Adipocyte (in vitro differentiated cells): ENCODE measurements around the gene GPN1.
A peak's percentile ranks its signal among the peaks of the same experiment; 100 is the strongest.
"Not testable (repeated sequence)": the region's sequence is repeated elsewhere in the genome, so short reads cannot be mapped to it uniquely, and the experiment has no call there.

Experiments
- DNase-seq: peaks from one replicate; pipeline ENCODE4 v3.0.0-alpha.2; 2015; ENCODE audit warnings: low read depth
- H3K27me3 ChIP-seq: replicated peaks from 2 replicates; pipeline ENCODE4 v1.7.0; 2013; ENCODE audit warnings: mild to moderate bottlenecking, low read length, moderate library complexity; ENCODE audit not compliant: control insufficient read depth, insufficient read depth
- H3K36me3 ChIP-seq: 2 replicates; pipeline ENCODE4 v1.7.0; 2013; ENCODE audit warnings: low read length, mild to moderate bottlenecking, moderate library complexity; ENCODE audit not compliant: control insufficient read depth, insufficient read depth, severe bottlenecking
- H3K4me1 ChIP-seq: 2 replicates; pipeline ENCODE4 v1.7.0; 2013; ENCODE audit warnings: mild to moderate bottlenecking, low read length, moderate library complexity; ENCODE audit not compliant: control insufficient read depth, insufficient read depth
- H3K4me3 ChIP-seq: 2 replicates; pipeline ENCODE4 v1.7.0; 2013; ENCODE audit warnings: mild to moderate bottlenecking, low read length, moderate library complexity
- H3K9ac ChIP-seq: 2 replicates; pipeline ENCODE4 v1.7.0; 2013; ENCODE audit warnings: mild to moderate bottlenecking, low read length, moderate library complexity
- H3K9me3 ChIP-seq: 2 replicates; pipeline ENCODE4 v1.7.0; 2013; ENCODE audit warnings: mild to moderate bottlenecking, low read length, moderate library complexity; ENCODE audit not compliant: control insufficient read depth

The GPN1 gene

DNA sequence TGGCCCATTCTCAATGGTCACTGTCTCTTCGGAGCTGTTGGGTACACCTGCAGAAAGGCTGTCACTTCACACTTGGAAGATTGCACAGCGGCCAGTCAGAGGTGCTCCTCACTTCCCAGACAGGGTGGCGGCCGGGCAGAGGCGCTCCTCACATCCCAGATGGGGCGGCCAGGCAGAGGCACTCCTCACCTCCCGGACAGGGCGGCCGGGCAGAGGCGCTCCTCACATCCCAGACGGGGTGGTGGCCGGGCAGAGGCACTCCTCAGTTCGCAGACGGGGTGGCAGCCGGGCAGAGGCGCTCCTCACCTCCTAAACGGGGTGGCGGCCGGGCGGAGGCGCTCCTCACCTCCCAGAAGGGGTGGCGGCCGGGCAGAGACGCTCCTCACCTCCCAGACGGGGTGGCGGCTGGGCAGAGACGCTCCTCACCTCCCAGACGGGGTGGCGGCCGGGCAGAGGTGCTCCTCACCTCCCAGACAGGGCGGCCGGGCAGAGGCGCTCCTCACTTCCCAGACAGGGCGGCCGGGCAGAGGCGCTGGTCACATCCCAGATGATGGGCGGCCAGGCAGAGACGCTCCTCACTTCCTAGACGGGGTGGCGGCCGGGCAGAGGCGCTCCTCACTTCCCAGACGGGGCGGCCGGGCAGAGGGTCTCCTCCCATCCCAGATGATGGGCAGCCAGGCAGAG is 34.7 kb upstream of the GPN1 start:
- not testable (repeated sequence) for DNase-seq, H3K4me1 ChIP-seq, H3K27me3 ChIP-seq, H3K36me3 ChIP-seq, H3K4me3 ChIP-seq, H3K9ac ChIP-seq
- peaks cover 17% of the 10 kb centered on the region for H3K9me3 ChIP-seq

DNA sequence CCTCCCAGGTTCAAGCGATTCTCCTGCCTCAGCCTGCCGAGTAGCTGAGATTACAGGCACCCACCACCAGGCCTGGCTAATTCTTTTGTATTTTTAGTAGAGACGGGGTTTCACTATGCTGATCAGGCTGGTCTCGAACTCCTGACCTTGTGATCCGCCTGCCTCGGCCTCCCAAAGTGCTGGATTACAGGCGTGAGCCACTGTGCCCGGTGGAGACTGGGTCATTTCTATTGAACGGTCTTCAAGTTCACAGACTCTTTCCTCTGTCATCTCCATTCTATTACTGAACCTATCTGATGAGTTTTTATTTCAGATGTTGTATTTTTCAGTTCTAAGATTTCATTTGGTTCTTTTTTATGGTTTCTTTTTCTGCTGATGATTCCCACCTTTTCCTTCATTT is 33.4 kb upstream of the GPN1 start:
- H3K36me3 ChIP-seq, result peaks cover 15% of the 10 kb centered on the region
- not testable (repeated sequence) for H3K4me3 ChIP-seq, DNase-seq, H3K9me3 ChIP-seq, H3K9ac ChIP-seq, H3K4me1 ChIP-seq, H3K27me3 ChIP-seq

DNA sequence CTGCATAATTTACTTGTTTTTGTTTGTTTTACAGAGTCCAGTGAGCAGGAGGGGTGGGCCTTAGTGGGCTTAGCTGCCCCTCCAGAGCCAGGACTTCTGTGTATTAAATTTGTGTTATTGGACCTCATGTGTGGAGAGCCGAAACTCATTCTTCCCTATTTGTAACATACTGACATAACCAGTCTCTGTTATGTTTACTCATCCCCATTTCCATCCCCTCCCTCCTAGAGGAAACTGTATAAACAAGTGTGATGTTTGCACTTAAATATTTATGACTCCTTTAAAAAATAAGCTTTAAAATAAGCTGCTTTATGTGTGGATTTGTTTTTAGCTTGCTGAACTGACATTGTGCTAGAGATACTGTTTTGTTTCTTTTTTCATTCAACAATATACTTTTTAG is 32.2 kb upstream of the GPN1 start:
- Histone ChIP-seq H3K36me3 (peaks cover 22% of the 10 kb centered on the region), H3K9ac (no peak overlapping the region), H3K27me3 (no peaks in the 10 kb centered on the region), H3K4me1 (peaks cover 4% of the 10 kb centered on the region), H3K4me3 (no peak overlapping the region), H3K9me3 (no peaks in the 10 kb centered on the region)
- no peak for DNase-seq

DNA sequence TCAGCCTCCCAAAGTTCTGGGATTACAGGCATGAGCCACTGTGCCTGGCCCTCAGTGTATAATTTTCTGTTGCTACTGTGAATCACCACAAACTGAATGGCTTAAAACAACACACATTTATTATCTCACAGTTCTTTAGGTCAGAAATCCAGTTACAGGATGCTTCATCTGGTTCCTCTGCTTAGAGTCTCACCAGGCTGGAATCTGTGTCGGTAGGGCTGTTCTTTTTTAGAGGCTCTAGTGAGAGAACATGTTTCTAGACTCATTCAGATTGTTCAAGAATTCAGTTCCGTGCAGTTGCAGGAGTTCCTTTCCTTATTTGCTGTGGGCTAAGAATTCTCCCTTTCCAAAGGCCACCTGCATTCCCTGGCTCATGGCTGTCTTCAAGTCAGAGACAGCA is 22.2 kb upstream of the GPN1 start:
- no peaks in the 10 kb centered on the region for H3K27me3 ChIP-seq
- no peak overlapping the region for H3K4me3 ChIP-seq
- DNase-seq, result peak; percentile 30
- H3K4me1 ChIP-seq, result no peaks in the 10 kb centered on the region
- no peaks in the 10 kb centered on the region for H3K9me3 ChIP-seq
- no peak overlapping the region for H3K9ac ChIP-seq
- H3K36me3 ChIP-seq, result peaks cover 48% of the 10 kb centered on the region

DNA sequence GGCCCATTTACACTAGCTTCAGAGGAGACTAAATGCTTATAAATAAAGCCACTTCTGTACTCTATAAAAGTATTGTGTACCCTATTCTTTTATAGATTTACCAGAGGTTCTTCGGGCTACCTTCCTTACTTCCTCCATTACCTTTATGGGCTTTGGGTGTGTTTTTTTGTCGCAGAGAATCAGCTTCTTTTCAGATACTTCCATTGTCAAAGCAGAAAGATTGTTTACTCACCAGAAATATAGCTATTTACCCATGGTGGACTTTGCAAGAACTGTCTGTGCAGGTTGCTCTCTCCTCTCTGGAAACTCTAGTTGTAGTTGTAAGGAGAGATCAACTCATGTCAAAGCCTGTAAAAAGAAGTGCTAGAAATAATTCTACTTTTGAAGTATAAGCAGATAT is 14.9 kb upstream of the GPN1 start:
- Histone ChIP-seq H3K9me3 (no peaks in the 10 kb centered on the region), H3K9ac (no peak overlapping the region), H3K36me3 (peaks cover 53% of the 10 kb centered on the region), H3K4me1 (no peaks in the 10 kb centered on the region), H3K27me3 (no peaks in the 10 kb centered on the region), H3K4me3 (no peak overlapping the region)
- DNase-seq, result no peak

DNA sequence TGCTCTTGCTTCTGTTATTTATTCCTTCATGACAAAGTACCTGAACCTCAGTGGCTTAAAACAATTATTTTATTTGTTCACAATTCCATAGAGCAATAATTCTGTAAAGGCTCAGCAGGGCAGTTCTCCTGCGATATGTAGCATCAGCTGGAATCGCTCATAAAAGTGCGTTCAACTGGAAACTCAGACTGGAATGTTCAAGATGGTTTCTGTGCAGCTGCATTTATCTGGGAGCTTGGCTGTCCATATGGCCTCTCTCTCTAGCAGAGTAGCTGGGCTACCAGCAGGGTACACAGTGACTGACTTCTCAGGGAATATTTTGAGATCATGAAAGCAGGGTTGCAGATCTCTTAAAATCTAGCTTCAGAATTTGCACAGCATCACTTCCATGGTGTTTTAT is 13.5 kb upstream of the GPN1 start:
- Histone ChIP-seq H3K36me3 (peaks cover 57% of the 10 kb centered on the region), H3K9me3 (no peaks in the 10 kb centered on the region), H3K27me3 (no peaks in the 10 kb centered on the region), H3K9ac (no peak overlapping the region), H3K4me1 (no peaks in the 10 kb centered on the region), H3K4me3 (no peak overlapping the region)
- DNase-seq, result no peak

DNA sequence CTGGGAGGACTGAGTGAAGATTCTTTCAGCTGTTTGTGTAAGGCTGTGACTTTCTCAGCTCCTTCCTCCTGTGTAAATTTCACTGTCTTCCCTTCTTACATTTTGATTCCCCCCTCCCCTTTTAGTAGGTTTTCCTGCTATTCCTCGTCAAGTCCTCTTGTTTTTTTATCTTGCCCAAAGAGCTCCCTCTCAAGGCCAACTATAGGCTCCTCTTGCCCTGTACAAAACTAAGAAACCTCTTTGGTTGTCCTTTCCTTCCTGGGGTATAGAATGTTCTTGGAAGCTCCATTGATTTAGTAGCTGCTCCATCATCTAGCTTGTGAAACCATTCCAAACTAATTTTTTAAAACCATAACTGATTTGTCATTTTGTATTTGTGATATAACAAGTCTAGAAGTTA is 7.3 kb upstream of the GPN1 start:
- H3K9ac ChIP-seq, result no peak overlapping the region
- H3K4me3 ChIP-seq, result no peak overlapping the region
- peaks cover 80% of the 10 kb centered on the region for H3K36me3 ChIP-seq
- no peak for DNase-seq
- no peaks in the 10 kb centered on the region for H3K27me3 ChIP-seq
- peaks cover 6% of the 10 kb centered on the region for H3K4me1 ChIP-seq
- no peaks in the 10 kb centered on the region for H3K9me3 ChIP-seq

DNA sequence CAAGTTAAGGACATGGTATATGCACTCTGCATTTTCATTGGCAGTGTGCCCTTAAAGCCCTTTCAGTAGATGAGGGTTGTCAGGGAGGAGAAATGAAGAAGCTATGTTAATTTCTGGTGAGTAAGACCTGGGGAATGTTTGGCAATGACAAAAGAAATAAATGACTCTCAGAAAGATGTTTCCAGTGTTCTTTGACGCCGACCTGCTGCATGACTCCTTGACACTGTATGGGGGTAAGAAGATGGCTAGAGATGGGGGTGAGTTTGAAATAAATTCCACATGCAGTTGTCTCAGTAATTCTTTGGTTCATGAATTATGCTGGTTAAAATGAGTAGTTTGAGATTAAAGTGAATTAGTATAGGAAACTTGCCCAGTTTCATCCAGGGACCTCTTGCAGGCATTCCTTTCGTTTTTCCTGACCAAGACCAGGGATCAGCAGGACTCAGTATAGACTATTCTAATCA is 5.9 kb upstream of the GPN1 start:
- DNase-seq, result peak; percentile 79
- Histone ChIP-seq H3K9me3 (no peaks in the 10 kb centered on the region), H3K27me3 (no peaks in the 10 kb centered on the region), H3K4me3 (no peak overlapping the region), H3K9ac (no peak overlapping the region), H3K36me3 (peaks cover 66% of the 10 kb centered on the region), H3K4me1 (peaks cover 10% of the 10 kb centered on the region)

DNA sequence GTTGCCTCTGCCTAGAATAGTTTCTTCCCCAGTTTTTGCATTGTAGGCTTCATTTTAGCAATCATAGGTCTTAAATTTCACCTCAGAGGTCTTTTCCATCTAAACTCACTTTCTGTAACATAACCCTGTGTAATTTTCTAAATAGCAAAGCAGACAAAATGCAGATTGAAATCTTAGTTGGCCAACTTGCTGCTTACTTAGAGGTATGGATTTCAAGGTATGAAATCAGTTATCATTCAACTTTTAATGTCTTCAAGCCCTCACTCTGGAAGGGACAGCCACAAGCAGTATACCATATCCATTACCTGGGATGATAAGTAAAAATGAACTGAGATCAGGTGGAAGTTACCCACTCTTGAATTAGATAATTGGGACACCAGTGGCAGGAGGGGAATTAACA is 3.9 kb upstream of the GPN1 start:
- Histone ChIP-seq H3K9me3 (no peaks in the 10 kb centered on the region), H3K27me3 (no peaks in the 10 kb centered on the region), H3K36me3 (peaks cover 50% of the 10 kb centered on the region), H3K9ac (no peak overlapping the region), H3K4me3 (no peak overlapping the region), H3K4me1 (peaks cover 16% of the 10 kb centered on the region)
- no peak for DNase-seq

DNA sequence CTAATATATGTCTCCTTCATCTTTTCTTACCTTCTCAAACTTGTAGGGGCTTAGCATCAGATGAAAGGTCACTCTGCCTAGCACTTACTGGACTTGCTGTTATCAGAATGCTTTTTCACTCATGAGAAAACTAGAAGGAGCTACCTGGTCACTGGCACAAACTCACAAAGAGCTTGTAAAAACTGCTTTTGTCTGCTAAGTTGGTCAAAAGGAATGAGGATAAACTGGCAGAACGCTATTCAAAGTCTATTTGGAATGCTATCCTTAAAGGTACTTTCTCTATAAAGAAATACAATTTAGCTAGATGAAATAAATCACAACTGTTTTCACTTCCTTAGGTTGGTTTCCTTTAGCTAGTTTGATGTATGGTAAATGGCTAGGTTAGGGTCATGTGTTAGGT is 2.5 kb upstream of the GPN1 start:
- H3K9me3 ChIP-seq, DNase-seq, H3K4me3 ChIP-seq, H3K9ac ChIP-seq, H3K27me3 ChIP-seq: not testable (repeated sequence)
- H3K4me1 ChIP-seq, result peaks cover 16% of the 10 kb centered on the region
- peaks cover 46% of the 10 kb centered on the region for H3K36me3 ChIP-seq

DNA sequence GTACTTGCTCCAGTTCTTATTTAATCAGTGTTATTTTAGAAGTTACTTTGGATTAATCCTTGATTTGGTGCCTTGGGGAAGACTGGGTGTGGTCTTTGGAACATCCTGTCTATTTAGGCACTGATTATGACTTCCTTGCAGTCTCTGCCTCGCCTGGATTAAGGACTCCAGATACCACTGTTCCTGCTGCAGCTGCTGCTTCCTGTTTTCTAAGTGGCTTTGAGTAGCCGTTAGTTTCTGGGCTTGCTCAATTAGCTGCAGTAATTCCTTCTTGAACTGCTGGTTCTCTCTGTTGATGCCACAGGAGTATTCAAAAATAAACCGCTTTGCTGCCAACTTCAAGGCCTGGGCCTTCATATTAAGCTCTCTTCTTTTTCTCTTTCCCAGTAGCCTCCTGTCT is 1.9 kb upstream of the GPN1 start:
- H3K4me3 ChIP-seq, H3K9me3 ChIP-seq, DNase-seq, H3K27me3 ChIP-seq, H3K9ac ChIP-seq: not testable (repeated sequence)
- Histone ChIP-seq H3K4me1 (peaks cover 16% of the 10 kb centered on the region), H3K36me3 (peaks cover 44% of the 10 kb centered on the region)
